ENCODE measurements around the gene MTF2. TPM values are rescaled to one million over a fixed set of nuclear protein-coding genes. Genes with fewer than 3 reads are reported as not detected.

The MTF2 gene
- total and polyA plus RNA-seq, 8 donors, result 6.5 to 16.2 (median 8.7) TPM

- intact Hi-C loops (cut with DNase I), result no loop called here
- no peaks in the 10 kb centered on the region for H3K27me3 ChIP-seq
- no peak for FAIRE-seq
- H3K4me3 ChIP-seq, result no peak overlapping the region
- no peak for ATAC-seq
- TF ChIP-seq, protein P1, sequence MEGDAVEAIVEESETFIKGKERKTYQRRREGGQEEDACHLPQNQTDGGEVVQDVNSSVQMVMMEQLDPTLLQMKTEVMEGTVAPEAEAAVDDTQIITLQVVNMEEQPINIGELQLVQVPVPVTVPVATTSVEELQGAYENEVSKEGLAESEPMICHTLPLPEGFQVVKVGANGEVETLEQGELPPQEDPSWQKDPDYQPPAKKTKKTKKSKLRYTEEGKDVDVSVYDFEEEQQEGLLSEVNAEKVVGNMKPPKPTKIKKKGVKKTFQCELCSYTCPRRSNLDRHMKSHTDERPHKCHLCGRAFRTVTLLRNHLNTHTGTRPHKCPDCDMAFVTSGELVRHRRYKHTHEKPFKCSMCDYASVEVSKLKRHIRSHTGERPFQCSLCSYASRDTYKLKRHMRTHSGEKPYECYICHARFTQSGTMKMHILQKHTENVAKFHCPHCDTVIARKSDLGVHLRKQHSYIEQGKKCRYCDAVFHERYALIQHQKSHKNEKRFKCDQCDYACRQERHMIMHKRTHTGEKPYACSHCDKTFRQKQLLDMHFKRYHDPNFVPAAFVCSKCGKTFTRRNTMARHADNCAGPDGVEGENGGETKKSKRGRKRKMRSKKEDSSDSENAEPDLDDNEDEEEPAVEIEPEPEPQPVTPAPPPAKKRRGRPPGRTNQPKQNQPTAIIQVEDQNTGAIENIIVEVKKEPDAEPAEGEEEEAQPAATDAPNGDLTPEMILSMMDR (IDR thresholded peaks at IDR 0.05), result no peak
- no peaks in the 10 kb centered on the region for H3K9me3 ChIP-seq
- no peak for DNase-seq
- H3K27ac ChIP-seq, result no peak overlapping the region
- H3K4me1 ChIP-seq, result no peaks in the 10 kb centered on the region
- peaks cover 0 to 25% (median 3%) of the 10 kb centered on the region in 3 donors for H3K36me3 ChIP-seq
Observed at GRCh38 chr1:93120614-93121013, 41.5 kb downstream of the MTF2 start.

GRCh38 chr1:93123201-93123783 is 44.2 kb downstream of the MTF2 start:
- no peak overlapping the region for H3K27ac ChIP-seq
- H3K27me3 ChIP-seq, result no peaks in the 10 kb centered on the region
- no peak overlapping the region for H3K4me3 ChIP-seq
- DNase-seq (no peak), FAIRE-seq (no peak), ATAC-seq (no peak)
- no peaks in the 10 kb centered on the region for H3K4me1 ChIP-seq
- H3K36me3 ChIP-seq, result peaks cover 0 to 12% (median 0%) of the 10 kb centered on the region in 3 donors
- H3K9me3 ChIP-seq, result no peaks in the 10 kb centered on the region
- intact Hi-C loops (cut with DNase I), result no loop called here
- 95 to 97% methylated on average over 4 of the region's 4 CpGs for WGBS, 2 donors
- TF ChIP-seq, protein P1 (IDR thresholded peaks at IDR 0.05), result no peak

- DNase-seq, result no peak
- H3K4me1 ChIP-seq, result peaks cover 2 to 6% (median 4%) of the 10 kb centered on the region in 3 donors
- ATAC-seq, result no peak
- no peak overlapping the region for H3K4me3 ChIP-seq
- no peaks in the 10 kb centered on the region for H3K9me3 ChIP-seq
- no peak overlapping the region for H3K27ac ChIP-seq
- no peaks in the 10 kb centered on the region for H3K36me3 ChIP-seq
- intact Hi-C loops (cut with DNase I), result no loop called here
- TF ChIP-seq, protein P1 (IDR thresholded peaks at IDR 0.05), result no peak
- H3K27me3 ChIP-seq, result no peaks in the 10 kb centered on the region
- no peak for FAIRE-seq
- 77 to 88% methylated on average over 4 of the region's 4 CpGs for WGBS, 2 donors
Observed at GRCh38 chr1:93124556-93125355, 45.7 kb downstream of the MTF2 start.

DNA sequence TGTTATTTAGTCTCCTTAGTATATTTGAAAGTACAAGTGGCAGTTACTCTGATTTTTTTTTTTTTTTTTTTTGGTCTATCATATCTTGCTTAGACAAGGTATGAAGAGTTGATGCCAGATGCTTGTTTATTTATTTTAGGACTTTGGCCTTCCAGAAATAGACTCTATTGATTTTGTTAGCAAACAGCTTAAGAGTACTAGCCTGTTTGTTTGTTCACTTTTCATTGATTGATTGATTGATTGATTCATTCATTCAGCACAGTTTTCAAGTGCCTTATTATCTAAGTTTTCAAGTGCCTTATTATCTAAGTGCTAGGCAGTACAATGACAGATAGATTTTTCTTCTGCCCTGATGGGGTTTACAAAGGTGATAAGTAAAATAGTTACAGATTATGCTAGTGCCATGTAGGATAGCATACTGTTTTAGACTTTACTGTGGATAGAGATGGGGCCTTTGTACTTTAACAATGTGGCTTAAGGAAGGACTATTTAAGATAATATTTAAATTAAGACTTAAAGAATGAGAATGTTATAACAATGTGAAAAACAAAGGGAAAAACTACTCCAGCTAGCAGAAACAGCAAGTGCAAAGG is 50.5 kb downstream of the MTF2 start:
- FAIRE-seq, result no peak

More for the DNA sequence above, 50.5 kb downstream of the MTF2 start:
- Histone ChIP-seq H3K4me3 (no peak overlapping the region), H3K9me3 (no peaks in the 10 kb centered on the region), H3K36me3 (peaks cover 0 to 7% (median 0%) of the 10 kb centered on the region in 3 donors), H3K27ac (no peak overlapping the region), H3K4me1 (peaks cover 4 to 14% (median 5%) of the 10 kb centered on the region in 3 donors), H3K27me3 (no peaks in the 10 kb centered on the region)
- ATAC-seq (peak; percentile 53 to 85 (median 78)), DNase-seq (no peak)
- intact Hi-C loops (cut with DNase I), result no loop called here
- TF ChIP-seq, protein P1 (IDR thresholded peaks at IDR 0.05), result no peak
